IPS-NIHi11 (cell line): ENCODE data around the gene SEMA3G.

Experiments used
- DNase-seq: peaks from one replicate; pipeline ENCODE4 v3.0.0; 2012; ENCODE audit warnings: mixed read lengths, low spot score

SEMA3G gene

GRCh38 chr3:52453496-52454249 lies 8.8 kb upstream of the SEMA3G start, which contains the start of gene TNNC1:
Gene TNNC1 (minus strand): TSS chr3:52454041. CDS start chr3:52454015, 26 bp downstream.
- peak; percentile 79 for DNase-seq

DNA sequence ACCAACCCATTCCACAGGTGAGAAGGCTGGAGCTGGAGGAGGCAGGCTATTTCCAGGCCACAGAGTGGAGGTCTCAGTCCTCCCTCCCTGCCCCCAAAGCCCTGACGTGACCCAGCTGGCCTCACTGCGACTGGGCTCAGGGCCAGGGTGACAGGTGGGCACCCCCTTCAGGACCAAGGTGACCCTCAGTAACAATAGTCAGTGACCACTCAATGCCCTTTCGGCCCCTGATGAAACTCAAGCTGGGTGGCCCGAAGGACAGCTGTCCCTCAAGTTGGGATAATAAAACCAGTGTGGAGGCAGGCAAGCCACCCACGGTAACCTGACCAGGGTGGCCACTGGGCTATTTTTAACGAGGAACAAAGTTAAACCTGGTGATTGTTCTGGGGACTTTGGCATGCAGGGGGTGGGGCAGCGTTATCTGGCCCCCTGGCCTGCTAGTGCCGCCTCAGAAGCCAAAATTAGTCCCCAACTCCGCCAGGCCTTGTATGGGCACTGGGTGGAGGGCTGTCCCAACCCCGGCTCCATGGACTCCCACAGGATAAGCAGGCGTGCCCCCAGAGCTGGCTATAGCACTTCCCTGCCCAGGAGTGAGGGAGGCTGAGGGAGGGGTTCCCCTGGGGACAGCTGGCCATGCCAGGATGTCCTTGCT lies 7.8 kb upstream of the SEMA3G start:
- no peak for DNase-seq

- no peak for DNase-seq
Observed at GRCh38 chr3:52452126-52452525, 7.2 kb upstream of the SEMA3G start.

DNA sequence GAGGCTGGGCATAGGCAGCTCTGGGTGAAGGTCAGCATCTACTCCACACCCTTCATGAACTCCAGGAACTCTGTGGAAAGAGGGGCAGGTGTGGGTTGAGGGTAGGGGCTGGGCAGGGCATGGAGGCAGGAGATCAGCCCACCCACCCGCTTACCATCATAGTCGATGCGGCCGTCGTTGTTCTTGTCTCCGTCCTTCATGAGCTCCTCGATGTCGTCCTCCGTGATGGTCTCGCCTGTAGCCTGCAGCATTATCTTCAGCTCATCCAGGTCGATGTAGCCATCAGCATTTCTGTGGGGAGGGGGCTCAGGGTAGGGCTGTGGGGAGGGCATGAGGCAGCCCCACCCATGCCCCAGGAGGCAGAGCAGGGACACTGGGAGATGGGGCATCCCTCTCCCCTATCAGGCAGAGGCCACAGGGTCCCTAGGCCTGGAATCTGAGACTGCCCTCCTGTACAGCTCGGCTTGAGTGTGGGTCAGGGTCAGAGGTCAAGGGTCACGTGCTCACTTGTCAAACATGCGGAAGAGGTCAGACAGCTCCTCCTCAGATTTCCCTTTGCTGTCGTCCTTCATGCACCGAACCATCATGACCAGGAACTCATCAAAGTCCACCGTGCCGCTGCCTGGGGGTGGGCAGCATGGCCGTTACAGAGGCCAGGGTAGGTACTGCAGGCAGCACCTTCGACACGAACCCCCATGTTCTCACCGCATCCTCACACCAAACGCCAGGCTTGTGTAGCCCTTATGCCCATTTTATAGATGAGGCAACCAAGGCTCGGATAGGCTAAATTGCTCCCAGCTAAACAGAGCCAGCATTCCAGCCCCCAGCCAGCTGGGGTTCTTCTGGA lies 6.6 kb upstream of the SEMA3G start:
- DNase-seq = no peak

GRCh38 chr3:52450489-52451236 lies 5.8 kb upstream of the SEMA3G start:
- DNase-seq = no peak

DNA sequence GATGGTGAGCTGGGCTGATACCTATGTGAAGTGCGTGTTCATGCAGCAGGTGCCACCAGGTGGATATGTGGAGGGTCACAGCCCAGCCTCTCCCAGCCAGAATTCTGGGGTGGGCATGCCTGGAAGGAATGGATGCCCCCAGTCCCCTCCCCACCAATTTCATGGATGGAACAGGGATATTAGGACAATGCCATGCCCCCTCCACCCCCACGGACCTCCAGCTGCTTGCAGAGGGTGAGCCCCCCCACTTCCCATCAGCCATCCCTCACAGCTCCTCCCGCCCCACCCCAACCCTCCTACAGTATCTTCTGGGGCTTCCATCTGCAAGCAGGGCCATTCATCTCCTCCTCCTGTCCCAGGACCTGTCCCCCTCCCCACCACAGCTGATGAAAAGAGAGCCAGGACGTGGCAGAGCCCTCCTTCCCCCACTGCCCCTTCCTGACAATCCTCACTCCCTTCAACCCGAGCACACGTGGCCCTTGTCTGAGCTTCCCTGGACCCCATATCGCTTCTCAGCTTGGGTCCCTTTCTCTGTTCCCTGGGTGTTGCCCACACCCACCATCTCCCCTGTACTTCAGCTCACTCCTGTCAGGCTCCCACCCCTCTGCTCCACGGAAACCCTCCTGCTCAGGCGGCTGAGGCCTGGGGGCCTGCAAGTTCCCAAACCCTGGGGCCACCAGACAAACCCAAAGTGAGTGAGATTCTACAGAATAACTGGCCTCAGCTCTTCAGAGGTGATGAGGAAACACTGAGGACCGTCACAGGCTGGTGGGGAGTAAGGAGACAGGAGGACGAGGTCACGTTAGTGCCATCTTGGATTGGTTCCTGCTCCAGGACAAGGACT lies 2.8 kb upstream of the SEMA3G start:
- DNase-seq = no peak

DNA sequence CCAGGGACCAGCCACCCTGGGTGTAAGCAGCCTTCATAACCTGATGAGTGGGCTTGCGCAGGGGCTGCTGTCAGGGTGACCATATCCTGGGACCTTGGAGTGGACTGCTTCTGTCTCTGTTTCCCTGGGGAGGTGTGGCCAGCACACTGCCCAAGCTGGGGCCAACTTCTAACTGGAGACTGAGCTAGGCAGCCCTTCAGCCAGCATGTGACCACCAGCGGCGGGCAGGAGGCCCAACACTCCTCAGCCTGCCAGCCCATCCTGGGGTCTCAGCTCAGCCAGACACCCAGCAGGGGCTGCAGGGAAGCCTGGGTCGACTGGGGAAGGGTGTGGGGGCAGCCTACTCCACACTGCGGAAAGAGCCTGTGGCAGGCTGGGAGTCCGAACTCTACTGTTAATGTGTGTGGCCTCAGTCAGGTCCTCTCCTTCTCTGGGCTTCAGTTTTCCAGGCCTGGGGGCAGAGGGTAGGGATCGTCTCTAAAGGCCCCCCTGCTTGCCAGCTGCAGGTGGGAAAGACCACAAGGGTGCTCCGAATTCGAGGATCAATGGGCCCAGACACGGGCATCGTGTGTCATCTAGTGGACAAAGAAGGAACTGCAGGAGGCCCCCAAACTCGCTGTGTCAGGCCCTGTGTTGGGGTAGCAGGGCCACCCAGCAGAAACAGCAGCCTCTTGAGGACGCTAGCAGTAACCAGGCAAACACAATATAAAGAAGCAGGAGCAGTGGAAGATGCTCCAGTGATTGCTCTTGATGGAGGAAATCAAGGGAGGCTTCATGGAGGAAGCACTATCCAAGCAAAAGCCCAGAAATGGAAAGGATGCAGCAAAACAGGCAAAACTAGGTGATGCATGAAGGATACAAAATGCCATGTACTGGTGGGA lies 2.0 kb upstream of the SEMA3G start:
- DNase-seq = peak; percentile 79

GRCh38 chr3:52446042-52446441 lies 1.1 kb upstream of the SEMA3G start:
- DNase-seq = no peak

DNA sequence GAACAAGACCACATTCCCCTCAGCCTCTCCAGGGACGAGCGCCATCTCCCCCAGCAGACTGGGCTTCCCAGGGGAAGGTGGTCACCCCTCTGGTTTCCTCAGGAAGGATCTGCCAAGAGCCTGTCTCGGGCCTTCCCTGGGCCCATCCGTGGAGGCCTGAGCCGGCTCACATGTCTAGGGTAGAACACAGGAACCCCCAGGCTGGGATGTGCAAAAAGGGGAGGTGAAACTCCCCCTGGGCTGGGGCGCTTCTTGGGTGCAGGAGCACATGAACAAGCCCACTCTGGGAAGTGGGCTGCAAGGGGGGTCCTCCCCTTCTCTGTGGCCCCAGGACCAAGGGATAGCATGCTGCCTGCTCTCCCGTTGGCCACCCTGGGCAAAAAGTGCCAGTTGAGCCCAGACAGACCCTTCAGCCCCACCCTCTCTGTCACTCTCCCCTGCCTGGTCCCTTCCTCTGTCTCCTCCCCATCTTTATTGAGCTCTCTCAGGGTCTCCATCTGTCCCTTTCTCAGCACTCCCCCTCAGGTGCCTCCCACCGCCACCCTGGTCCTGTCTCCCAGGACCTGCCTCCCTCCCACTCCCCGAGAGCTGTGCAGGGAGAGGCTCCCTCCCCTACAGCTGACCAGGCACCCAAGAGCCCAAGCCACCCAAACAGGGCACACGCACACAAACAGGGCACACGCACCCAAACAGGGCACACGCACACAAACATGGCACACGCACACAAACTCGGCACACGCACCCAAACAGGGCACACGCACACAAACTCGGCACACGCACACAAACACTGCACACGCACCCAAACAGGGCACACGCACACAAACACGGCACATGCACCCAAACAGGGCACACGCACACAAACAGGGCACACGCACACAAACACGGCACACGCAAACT lies 864 bp downstream of the SEMA3G start:
- DNase-seq = no peak

DNA sequence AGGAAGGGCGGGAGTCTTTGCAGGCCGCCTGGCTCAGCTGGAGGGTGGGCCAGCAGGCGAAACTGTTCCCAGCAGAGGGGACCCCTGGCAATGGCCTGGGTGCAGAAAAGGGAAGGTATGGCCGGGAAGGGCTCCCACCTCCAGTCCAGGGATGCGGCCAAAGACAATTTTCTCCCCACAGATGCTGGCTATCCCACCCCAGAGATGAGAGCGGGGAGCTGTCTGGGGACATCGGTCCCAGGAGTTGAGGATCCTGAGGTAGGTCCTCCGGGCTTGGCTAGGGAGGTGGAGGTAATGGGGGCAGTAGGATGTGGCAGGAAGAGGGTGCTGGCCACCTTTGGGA lies 1.7 kb downstream of the SEMA3G start:
- no peak for DNase-seq

DNA sequence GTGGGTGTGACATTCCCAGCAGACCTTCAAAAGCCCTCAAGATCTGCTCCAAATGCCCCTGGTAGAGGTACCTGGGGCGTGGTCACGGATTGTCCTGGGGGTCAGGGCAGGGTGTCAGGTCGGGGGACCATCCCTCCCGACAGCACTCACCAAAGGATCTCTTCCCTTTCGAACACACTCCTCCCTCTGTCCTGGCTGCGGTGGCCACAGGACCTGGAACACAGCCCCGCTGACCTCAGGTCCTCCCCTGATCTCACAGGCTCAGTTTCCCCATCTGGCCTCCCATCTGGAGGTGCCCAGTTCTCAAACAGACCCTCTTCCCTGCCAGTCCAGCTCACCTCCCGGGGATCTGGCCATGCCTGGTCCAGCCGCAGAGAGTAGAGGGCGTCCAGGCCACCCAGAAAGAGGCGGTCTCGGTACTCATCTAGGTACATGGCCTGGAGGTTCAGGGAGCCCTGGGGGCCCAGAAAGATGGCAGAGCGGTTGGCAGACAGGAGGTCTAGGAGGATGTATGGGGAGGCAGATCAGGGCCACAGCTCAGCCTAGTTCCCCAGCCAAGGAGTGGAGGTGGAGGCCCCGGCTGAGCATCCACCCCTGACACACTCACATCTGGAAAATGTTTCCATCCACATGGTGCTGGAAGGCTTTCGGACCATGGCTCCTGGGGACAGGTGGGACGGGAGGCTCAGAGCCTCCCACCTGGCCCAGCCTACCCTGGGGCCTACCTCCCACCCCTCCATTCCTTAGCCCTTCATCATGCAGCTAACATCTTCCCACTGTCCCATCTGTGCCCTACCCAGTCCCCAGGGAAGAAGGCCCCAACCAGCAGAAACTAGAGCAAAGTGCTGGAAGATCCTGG lies 2.3 kb downstream of the SEMA3G start:
- DNase-seq = no peak

- DNase-seq = no peak
Observed at GRCh38 chr3:52441772-52442332, 3.1 kb downstream of the SEMA3G start.

DNA sequence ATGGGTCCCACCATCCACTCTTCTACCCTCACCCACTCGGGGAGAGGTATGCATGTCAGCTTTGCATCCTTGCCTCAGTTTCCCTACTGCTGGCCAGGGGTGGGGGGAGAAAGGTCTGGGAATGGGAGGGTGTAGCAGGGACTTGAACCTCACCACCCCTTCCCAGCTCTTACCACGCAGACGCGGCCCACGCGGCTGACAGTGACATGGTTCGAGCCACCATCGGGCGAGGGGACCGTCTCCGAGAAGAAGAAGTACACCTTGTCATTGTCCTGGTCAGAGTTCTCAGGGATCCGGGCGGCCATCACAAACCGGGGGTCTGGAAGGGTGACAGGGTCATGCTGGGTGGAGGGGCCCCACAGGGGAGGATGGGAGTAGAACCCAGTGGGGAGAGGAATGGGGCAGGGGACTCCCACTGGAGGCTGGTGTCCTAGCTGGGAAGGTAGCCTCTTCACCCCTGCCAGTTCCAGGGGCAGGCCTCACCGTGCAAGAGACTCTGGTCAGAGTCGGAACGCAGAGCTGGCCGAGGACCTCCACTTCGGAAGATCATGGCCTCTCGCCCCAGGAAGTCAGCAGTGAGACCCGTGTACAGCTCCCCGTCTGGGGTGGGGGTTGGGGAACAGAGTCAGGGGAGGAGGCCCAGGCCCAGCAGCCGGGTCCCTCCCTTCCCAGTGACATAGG lies 3.7 kb downstream of the SEMA3G start:
- no peak for DNase-seq

DNA sequence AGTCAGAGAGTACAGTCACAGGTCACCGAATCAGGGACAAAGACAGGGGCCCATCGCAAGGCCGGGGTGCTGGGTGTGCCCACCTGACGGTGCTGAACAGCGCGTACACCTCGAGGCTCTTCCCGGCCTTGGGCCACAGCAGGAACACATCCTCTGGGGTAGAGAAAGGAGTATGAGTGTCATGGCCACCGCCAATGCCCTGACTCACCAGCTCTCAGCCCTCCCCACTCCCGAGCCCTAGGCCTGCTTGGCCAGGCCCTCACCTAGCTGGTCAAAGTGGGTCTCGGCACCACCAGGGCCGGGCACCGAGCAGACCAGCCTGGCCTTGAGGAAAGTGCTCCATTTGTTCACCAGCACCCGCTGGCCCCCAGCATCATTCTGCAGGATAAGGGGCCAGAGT lies 4.2 kb downstream of the SEMA3G start:
- DNase-seq = no peak

GRCh38 chr3:52440249-52440551 lies 4.7 kb downstream of the SEMA3G start:
- no peak for DNase-seq

GRCh38 chr3:52439426-52440248 lies 5.3 kb downstream of the SEMA3G start:
- DNase-seq = no peak
